Aortic smooth muscle cell (primary cell): ENCODE results near the gene GLDN. TPM values are rescaled to one million over a fixed set of nuclear protein-coding genes. Genes with fewer than 3 reads are reported as not detected.

ENCODE experiments used
- total RNA-seq: library from RNA; depleted of rRNA; stranded (reverse); fragments of >200 nt; gene quantifications from 2 replicates; pipeline ENCODE4 v1.2.3, GENCODE V29; 2014

The GLDN gene
- total RNA-seq = 3.0 and 6.5 TPM in 2 replicates

GRCh38 chr15:51341366-51342226 lies at the start of gene GLDN:
GLDN (plus strand) TSS chr15:51341655; CDS start chr15:51341685, 30 bp downstream.

GRCh38 chr15:51338496-51338895 lies 3.0 kb upstream of the GLDN start, which contains the start of gene CYP19A1:
CYP19A1 (minus strand) TSS chr15:51338596; CDS start chr15:51242912, 95,684 bp downstream.

Other genes with a start within 250 kb of the GLDN start
- 4.1 and 7.5 TPM in 2 replicates for gene TNFAIP8L3, start 246.7 kb upstream of the GLDN start, total RNA-seq
- gene CYP19A1, start 3.1 kb upstream of the GLDN start, total RNA-seq = 0.13 and 0.56 TPM in 2 replicates